GM19455 (cell line): ENCODE measurements around the gene NKX2-2.
"Not testable (repeated sequence)": the region's sequence is repeated elsewhere in the genome, so short reads cannot be mapped to it uniquely, and the experiment has no call there.

Experiments used
- ATAC-seq: cut with Tn5 transposase; IDR thresholded peaks from one replicate; pipeline ENCODE4 v1.9.1; 2021; ENCODE audit not compliant: unreplicated experiment

NKX2-2 gene

GRCh38 chr20:21509597-21510371 is 4.1 kb downstream of the NKX2-2 start:
- no peak for ATAC-seq

DNA sequence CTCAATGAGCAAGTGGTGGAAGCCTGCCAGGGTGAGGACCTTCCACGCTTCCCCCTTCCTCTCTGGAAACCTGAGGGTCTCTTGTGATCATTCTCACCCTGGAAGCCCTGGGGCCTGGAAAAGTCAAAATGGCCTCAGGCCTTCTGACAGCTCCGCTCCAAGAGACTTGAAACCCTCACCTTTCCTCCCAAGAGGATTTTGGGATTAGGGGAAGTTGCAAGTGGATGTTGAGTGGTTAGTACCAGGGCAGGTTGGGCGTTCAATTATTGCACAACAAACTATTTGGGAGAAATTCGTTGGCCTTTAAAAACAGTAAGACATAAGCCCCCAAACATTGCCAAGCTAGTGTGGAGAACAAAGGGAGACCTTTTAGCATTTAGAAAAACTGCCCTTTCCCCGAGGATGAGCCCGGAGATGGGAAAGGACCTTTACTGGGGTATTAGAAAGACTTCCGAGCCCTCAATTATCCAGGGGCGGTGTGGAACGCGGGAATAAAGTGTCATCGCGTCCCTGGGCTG is 4.7 kb downstream of the NKX2-2 start:
- ATAC-seq: no peak

GRCh38 chr20:21508230-21509078 is 5.4 kb downstream of the NKX2-2 start:
- ATAC-seq: no peak

GRCh38 chr20:21507400-21508229 is 6.2 kb downstream of the NKX2-2 start:
- ATAC-seq: no peak

- no peak for ATAC-seq
Measured at GRCh38 chr20:21505810-21506530, 7.9 kb downstream of the NKX2-2 start.

GRCh38 chr20:21505161-21505809 is 8.6 kb downstream of the NKX2-2 start:
- ATAC-seq: peak; percentile 49

GRCh38 chr20:21504323-21504722 is 9.5 kb downstream of the NKX2-2 start:
- no peak for ATAC-seq

DNA sequence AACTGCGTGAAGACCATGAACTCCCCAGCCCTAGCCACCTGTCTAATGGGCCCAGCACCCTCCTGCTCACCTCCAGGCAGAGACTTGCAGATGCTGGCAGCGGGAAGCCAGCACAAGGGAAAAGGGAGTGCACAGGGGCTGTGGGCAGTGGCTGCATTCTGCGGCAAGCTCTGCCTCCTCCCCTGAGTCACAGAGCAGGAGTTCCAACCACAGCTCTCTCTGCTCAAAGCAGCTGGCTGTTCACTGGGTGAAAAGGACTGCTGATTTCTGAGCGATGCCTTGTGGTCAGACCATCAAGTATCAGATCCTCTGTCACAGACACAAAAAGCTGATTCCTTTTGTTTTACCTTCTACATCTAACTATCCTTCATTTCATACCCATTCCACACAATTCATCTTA is 10.5 kb downstream of the NKX2-2 start:
- peak; percentile 82 for ATAC-seq

- no peak for ATAC-seq
Measured at GRCh38 chr20:21501184-21501583, 12.7 kb downstream of the NKX2-2 start.

- no peak for ATAC-seq
Measured at GRCh38 chr20:21500599-21500998, 13.3 kb downstream of the NKX2-2 start.

DNA sequence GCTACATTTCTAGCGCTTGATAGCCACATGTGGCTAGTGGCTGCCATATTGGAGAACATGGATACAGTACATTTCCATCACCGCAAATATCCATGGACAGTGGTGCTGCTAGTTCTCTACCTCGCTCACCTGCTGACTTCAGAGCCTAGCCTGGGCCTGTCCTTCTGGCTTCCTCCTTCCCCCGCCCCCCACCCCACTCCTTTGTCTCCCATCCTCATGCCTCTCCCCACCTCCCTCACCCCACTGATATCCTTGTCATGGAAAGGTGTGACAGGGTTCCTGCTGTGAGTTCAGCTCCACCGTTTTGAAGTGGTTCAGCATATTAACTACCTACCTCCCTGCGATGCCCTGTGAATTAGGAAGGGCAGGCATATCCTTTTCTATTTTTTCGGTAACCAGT is 14.2 kb downstream of the NKX2-2 start:
- no peak for ATAC-seq

- ATAC-seq: no peak
Measured at GRCh38 chr20:21498635-21499034, 15.2 kb downstream of the NKX2-2 start.

DNA sequence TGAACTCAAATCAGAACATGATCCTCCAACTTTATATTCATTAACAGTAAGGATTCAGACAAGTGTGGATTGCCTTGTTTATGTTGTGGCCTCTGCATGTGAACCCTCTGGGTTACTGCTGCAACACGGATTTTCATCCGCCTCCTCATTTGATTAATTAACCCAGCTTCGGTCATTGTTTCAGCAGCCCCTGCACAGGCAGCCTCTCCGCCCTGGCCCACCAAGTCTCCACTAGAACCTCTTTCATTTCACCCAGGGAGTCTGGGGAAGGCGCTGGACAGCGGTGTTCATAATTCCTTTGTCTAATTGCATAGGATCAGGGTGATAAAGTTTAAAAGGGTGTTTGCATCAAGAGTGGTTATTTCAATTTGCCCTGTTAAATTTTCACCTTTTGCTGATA is 15.7 kb downstream of the NKX2-2 start:
- no peak for ATAC-seq

- no peak for ATAC-seq
Measured at GRCh38 chr20:21496452-21496851, 17.4 kb downstream of the NKX2-2 start.

- no peak for ATAC-seq
Measured at GRCh38 chr20:21493049-21493448, 20.8 kb downstream of the NKX2-2 start.

DNA sequence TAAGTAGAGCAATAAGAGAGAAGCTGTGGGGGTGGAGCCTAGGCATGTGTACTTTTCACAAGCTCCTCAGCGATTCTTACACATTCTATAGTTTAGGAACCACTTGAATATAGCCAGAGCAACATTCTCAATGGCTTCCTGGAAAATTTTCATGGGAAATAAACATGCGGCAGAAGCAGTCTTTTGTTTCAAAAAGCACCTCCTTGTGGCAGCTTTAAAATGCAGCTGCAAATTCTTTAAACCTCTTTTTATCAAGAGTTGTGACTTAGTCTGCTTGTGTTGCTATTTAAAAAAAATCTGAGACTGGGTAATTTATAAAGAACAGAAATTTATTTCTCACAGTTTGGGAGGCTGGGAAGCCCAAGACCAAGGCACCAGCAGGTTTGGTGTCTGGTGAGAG is 23.8 kb downstream of the NKX2-2 start:
- no peak for ATAC-seq

GRCh38 chr20:21480144-21480543 is 33.7 kb downstream of the NKX2-2 start:
- not testable (repeated sequence) for ATAC-seq

DNA sequence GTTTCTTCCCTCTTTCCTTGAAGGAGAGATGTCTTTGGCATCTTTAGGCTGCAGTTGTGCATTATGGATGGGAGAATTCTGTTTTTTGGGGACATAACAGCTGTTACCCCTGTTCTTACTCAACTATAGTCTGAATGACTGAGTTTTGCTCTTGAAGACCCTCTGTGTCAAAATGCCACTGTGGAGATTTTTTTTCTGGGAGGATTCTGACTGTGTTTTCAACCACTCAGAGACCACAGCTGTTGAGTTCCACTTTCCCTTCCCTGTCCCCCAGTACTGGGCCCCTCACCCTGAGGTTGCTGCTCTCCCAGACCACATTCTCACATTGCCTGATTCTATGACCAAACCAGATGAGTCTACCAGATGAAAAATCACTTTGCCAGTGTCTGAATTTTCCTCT is 48.1 kb downstream of the NKX2-2 start:
- ATAC-seq: no peak

DNA sequence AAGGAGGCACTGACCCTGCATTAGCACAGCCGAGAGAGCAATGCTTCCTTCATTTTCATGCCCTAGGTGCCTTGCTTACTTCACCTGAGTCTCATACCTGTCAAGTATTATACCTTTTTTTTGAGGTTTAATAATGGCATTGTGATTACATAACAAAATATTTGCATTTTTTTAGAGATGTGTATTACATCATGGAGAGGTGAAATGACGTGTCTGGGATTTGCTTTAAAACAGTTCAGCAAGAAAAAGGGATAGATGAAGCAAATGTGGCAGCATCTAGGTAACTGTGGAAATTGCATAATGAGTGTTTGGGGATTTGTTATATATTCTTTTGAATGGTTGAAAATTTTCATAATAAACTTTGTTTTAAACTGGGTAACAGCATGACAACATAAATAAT is 48.9 kb downstream of the NKX2-2 start:
- ATAC-seq: no peak
